Stomach smooth muscle (tissue), 2 donors: ENCODE data around the gene PXYLP1.
"Not testable (repeated sequence)": the region's sequence is repeated elsewhere in the genome, so short reads cannot be mapped to it uniquely, and the experiment has no call there.

ENCODE experiments used
- H3K27ac ChIP-seq: one replicate; pipeline ENCODE4 v1.7.0; 2013; ENCODE audit warnings: mild to moderate bottlenecking, low read length, inconsistent platforms
- H3K27me3 ChIP-seq, 2 donors: one replicate each; pipeline ENCODE4 v1.7.0; 2013; ENCODE audit warnings: low read length in 2 of 2; ENCODE audit not compliant: insufficient read depth in 2 of 2, control insufficient read depth in 1 of 2
- H3K36me3 ChIP-seq, 2 donors: one replicate each; pipeline ENCODE4 v1.7.0; 2013; ENCODE audit warnings: low read length in 2 of 2; ENCODE audit not compliant: control insufficient read depth in 2 of 2, insufficient read depth in 2 of 2
- H3K4me1 ChIP-seq: one replicate; pipeline ENCODE4 v1.7.0; 2013; ENCODE audit warnings: low read length; ENCODE audit not compliant: control insufficient read depth, insufficient read depth
- H3K4me3 ChIP-seq, 2 donors: one replicate each; pipeline ENCODE4 v1.7.0; 2013; ENCODE audit warnings: low read length in 2 of 2
- H3K9ac ChIP-seq, 2 donors: one replicate each; pipeline ENCODE4 v1.7.0; 2013; ENCODE audit warnings: low read length in 2 of 2, mild to moderate bottlenecking in 1 of 2
- H3K9me3 ChIP-seq, 2 donors: one replicate each; pipeline ENCODE4 v1.7.0; 2013; ENCODE audit warnings: low read length in 2 of 2; ENCODE audit not compliant: control insufficient read depth in 2 of 2
- donor health status: healthy.
- donor health status: Pancreatic carcinoma.

The PXYLP1 gene

DNA sequence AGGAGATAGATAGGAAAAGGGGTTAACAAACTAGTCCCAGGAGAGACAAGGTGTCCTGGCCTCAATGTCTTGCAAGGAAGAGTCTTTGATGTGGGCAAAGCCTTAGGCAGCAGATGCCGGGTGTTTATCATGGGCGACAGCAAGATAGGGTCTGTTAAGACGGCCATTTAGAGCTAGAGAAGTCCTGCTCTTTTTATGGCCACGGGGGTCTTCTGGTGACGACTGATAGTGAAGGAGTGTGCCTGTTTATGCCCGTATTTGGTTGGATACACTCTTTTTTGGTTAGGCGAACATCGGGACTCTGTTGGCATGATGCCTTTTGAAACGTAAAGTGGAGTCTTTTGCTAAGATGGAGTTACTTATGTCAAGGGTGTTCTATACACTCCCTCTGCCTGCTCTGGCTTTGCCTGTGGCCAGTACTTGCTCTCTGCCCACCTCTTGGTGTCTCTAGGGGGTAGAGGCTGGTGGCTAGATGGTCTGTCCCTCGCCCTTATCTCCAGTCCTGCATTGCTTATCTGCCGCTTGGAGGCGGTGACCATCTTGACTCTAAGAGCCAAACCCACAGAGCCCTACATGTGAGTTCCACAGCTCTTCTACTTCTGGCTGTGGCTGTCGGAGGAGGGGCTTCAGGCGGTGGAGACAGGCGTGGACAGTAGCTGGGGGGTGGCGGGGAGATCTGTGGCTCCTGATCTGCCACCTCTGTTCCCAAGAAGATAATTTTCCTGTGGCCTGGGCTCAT lies 80.9 kb downstream of the PXYLP1 start:
- no peaks in the 10 kb centered on the region for H3K36me3 ChIP-seq
- peak overlapping the region; percentile 65 to 96 for H3K4me3 ChIP-seq
- peak overlapping the region; percentile 70 for H3K27ac ChIP-seq
- no peaks in the 10 kb centered on the region for H3K9me3 ChIP-seq
- no peaks in the 10 kb centered on the region for H3K27me3 ChIP-seq
- H3K9ac ChIP-seq: peak overlapping the region; percentile 48 to 85
- H3K4me1 ChIP-seq: peaks cover 14% of the 10 kb centered on the region

DNA sequence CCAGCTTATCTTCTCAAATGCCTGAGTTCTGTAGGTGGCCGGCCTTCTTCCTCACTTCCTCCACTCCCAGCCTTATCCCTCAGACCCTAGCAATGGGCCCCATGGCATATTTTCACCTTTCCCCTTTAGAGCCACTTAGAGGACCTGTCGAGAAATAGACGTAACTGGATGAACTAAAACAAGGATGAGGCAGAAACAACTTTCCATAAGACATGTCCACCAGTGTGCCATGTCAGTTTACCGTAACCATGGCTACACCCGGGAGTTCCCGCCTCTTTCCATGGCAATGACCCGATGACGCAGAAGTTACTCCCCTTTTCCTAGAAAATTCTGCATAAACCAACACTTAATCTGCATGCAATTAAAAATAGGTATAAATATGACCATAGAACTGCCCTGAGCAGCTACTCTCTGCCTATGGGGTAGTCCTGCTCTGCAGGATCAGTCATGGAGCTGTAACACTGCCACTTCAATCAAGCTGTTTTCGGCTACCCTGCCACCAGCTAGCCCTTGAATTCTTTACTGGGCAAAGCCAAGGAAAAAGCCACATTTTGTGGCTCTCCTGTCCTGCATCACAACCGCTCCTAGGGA lies 81.6 kb downstream of the PXYLP1 start:
- no peak overlapping the region for H3K4me3 ChIP-seq
- H3K9me3 ChIP-seq: no peaks in the 10 kb centered on the region
- H3K36me3 ChIP-seq: no peaks in the 10 kb centered on the region
- no peaks in the 10 kb centered on the region for H3K27me3 ChIP-seq
- H3K9ac ChIP-seq: no peak overlapping the region
- peaks cover 14% of the 10 kb centered on the region for H3K4me1 ChIP-seq
- H3K27ac ChIP-seq: no peak overlapping the region

DNA sequence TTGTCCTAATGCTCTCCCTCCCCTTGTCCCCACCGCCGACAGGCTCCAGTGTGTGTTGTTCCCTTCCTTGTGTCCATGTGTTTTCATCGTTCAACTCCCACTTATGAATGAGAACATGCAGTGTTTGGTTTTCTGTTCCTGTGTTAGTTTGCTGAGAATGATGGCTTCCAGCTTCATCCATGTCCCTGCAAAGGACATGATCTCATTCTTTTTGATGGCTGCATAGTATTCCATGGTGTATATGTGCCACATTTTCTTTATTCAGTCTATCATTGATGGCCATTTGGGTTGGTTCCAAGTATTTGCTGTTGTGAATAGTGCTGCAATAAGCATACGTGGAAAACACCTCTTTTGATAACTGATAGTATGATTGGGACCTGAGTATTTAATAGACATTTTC lies 82.8 kb downstream of the PXYLP1 start:
- H3K36me3 ChIP-seq, H3K9ac ChIP-seq, H3K4me3 ChIP-seq, H3K27ac ChIP-seq, H3K27me3 ChIP-seq, H3K9me3 ChIP-seq: not testable (repeated sequence)
- peaks cover 14% of the 10 kb centered on the region for H3K4me1 ChIP-seq

DNA sequence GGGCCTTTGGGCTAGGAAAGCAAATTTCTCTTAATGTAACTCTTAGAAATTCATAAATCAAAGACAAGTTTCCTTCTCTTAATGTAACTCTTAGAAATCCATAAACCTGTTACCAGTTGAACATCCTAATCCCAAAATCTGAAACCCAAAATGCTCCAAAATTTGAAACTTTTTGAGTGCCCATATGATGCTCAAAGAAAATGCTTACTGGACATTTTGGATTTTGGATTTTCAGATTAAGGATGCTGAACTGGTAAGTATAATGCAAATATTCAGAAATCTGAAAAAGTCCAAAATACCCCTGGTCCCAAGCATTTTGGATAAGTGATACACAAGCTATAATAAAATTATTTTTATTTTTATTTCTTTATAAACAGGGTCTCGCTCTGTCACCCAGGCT lies 85.2 kb downstream of the PXYLP1 start:
- Histone ChIP-seq H3K9ac (no peak overlapping the region), H3K9me3 (no peaks in the 10 kb centered on the region), H3K36me3 (no peaks in the 10 kb centered on the region), H3K27ac (no peak overlapping the region), H3K4me3 (no peak overlapping the region), H3K27me3 (no peaks in the 10 kb centered on the region), H3K4me1 (peaks cover 8% of the 10 kb centered on the region)

DNA sequence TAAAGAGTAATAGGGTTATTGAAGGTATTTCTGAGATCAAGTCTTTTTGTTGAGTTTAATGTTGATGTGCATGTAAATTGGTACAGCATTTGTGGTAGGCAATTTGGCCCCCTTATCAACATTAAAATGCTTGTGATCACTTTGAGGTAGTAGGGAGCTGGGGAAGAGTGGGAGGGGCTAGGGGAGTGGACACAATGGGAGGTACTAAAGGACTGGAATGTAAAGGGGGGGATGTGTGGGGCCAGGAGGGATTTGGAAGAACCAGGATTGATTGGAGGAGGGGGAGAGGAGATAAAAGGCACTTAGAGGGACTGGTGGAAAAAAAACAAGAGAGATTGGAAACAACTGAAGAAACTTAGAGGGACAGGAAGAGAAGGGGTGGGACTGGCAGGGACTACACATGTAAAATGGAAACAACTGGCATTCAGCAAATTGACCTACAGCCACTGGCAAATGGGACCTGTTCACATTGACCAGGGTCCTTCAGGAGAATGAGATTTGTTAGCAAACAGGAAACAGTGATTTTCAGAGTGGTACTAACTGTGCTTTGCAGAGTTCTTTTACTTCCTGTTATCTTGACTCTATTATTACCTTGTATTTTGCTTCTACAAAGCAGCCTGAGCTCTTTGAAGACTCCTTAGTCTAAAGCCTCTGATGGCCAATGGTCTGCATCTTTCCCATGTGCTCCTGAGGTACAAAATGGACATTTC lies 88.9 kb downstream of the PXYLP1 start:
- no peaks in the 10 kb centered on the region for H3K27me3 ChIP-seq
- H3K27ac ChIP-seq: no peak overlapping the region
- no peak overlapping the region for H3K4me3 ChIP-seq
- no peak overlapping the region for H3K9ac ChIP-seq
- H3K4me1 ChIP-seq: no peaks in the 10 kb centered on the region
- no peaks in the 10 kb centered on the region for H3K36me3 ChIP-seq
- H3K9me3 ChIP-seq: no peaks in the 10 kb centered on the region

DNA sequence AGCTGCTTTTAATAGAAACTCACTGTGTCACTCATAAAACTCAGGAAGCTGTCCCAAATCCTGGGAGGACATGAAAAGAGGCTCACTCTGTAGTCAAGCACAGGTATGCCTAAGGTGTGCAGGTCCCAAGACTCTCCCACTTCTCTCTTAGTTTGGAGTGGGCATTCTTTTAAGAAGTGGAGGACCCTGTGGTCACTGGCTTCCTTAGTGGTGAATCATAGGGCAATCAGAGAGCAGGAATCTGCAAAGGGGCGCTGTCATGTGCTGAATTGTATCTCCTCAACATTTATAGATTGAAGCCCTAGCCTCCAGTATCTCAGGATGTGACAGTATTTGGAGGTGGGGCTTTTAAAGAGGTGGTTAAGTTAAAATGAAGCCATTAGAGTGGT lies 89.5 kb downstream of the PXYLP1 start:
- no peaks in the 10 kb centered on the region for H3K27me3 ChIP-seq
- H3K9me3 ChIP-seq: no peaks in the 10 kb centered on the region
- H3K36me3 ChIP-seq: no peaks in the 10 kb centered on the region
- no peak overlapping the region for H3K9ac ChIP-seq
- no peaks in the 10 kb centered on the region for H3K4me1 ChIP-seq
- H3K4me3 ChIP-seq: no peak overlapping the region
- H3K27ac ChIP-seq: no peak overlapping the region

DNA sequence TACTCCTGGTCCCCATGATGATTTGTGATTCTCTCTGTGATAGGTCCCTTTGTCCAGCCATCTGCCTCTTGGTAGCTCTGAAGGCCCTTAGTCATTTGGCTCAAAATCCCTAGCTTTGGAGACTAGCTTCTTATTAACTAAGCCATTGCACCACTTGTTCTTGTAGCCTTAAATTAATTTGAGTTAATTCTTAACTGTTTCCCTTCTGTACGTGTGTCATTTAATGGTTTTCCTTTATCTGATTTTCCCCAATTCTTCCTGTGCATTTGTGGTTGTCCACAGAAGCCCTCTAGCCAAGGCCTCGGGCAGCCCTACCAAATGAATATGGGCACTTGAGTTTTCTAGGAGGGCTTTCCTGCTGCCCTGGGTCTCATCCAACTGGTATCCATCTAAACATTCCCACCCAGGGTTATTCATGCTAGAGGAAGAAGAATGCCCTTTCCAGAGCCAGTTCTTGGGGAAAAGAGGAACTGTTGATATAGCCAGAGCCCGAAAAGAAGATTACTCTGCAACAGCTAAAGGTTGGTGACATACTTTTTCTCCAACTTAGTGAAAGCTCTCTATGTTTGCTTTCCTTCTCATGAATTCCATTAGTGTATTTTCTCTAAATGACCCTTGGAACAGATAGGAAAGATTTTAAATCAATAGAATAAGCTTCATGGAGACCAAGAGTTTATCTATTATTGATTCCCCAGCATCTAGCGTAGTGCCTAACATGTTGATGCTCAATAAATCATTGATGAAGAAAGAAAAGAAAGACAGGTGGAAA lies 92.5 kb downstream of the PXYLP1 start:
- Histone ChIP-seq H3K27ac (no peak overlapping the region), H3K4me1 (no peaks in the 10 kb centered on the region), H3K9ac (no peak overlapping the region)

DNA sequence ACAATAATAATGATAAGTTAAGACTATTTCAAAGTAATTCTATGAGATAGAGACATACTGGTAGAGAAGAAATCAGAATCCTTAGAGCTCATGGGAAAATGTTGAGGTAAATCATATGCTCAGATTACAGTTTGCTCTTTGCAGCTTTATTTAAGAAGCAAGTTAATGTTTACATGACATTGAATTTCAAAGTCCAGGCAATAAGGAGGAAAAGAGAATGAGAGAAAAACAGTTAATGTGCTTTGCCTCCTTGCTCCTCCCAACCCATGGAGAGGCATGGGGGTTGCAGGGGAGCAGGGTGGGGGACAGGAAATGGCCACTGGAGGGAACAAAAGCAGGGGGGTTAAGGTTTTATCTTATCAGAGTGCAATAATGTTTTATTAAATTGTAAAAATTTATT lies 94.5 kb downstream of the PXYLP1 start:
- Histone ChIP-seq H3K36me3 (no peaks in the 10 kb centered on the region), H3K27ac (no peak overlapping the region), H3K9ac (no peak overlapping the region), H3K4me3 (no peak overlapping the region), H3K4me1 (no peaks in the 10 kb centered on the region), H3K9me3 (no peaks in the 10 kb centered on the region), H3K27me3 (no peaks in the 10 kb centered on the region)

More for the DNA sequence above, 92.5 kb downstream of the PXYLP1 start:
- Histone ChIP-seq H3K36me3 (no peaks in the 10 kb centered on the region), H3K4me3 (no peak overlapping the region), H3K27me3 (no peaks in the 10 kb centered on the region), H3K9me3 (no peaks in the 10 kb centered on the region)

DNA sequence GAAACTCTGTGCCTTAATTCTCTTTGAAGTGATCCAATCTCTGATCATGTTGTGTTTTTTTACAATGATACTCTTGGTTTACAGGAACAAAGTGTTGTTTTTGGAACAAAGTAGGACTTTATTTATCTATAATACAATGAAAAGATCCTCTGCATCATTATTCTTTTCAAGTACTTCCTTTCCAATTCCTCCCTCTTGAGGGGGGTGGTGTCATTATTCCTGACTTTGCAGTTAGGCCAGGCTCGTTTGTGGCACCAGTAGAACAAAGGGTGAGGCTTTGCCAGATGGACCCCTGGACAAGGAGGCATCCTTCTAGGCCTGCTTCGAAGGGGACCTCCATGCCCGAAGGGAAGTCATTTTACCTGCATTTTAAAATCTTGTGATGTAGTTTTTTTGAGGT lies 95.0 kb downstream of the PXYLP1 start:
- H3K27ac ChIP-seq: no peak overlapping the region
- H3K4me1 ChIP-seq: no peaks in the 10 kb centered on the region
- no peaks in the 10 kb centered on the region for H3K36me3 ChIP-seq
- no peak overlapping the region for H3K9ac ChIP-seq
- H3K9me3 ChIP-seq: no peaks in the 10 kb centered on the region
- no peaks in the 10 kb centered on the region for H3K27me3 ChIP-seq
- H3K4me3 ChIP-seq: no peak overlapping the region

DNA sequence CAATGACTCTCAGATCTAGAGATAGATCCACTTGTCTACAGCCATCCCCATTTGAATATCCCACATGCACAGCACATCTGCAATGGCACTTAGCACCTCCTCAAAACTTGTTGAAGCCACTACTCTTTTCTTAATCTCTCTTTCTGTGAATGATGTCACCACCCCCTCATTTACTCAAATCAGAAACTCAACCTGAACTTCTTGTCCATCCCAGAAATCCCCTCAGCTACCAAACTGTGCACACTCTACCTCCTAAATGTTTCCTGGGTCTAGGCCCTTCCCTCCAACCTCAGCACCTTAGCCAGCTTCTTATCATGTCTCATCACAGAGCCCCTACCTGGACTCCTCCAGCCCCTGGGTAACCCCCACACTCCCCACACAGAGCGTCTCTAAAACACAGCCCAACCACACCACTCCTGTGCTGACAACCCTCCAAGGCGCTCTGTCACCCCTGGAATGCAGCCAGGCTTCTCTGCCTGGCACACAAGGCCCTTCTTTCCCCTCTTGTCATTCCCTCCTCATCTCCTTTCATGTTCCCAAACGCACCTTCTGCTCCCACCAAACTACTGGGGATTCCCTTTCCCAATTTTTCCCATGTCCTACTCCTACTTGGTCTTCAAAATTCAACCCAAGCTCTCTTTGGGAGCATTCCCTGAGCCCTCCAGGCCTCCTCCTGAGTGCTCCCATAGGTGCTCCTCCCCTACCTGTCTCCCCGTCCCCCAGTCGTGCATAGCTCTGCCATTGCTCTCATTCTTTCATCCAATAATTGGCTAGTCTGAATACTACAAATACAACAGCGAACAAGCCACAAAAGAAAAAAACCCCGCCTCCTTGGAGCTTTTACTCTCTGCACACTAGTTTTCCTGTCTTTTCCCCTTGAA lies 96.9 kb downstream of the PXYLP1 start:
- Histone ChIP-seq H3K27me3 (no peaks in the 10 kb centered on the region), H3K9me3 (no peaks in the 10 kb centered on the region), H3K4me3 (no peak overlapping the region), H3K4me1 (peaks cover 4% of the 10 kb centered on the region), H3K36me3 (no peaks in the 10 kb centered on the region), H3K27ac (no peak overlapping the region), H3K9ac (no peak overlapping the region)
